HepG2 (cell line): ENCODE results near the gene LDB2. TPM values are rescaled to one million over a fixed set of nuclear protein-coding genes. Genes with fewer than 3 reads are reported as not detected.

Experiments
- ATAC-seq: fragments of 200-7000 bp; cut with Tn5 transposase; 3 replicates; pipeline ENCODE4 v1.9.1; 2020; ENCODE audit warnings: mild to moderate bottlenecking, moderate library complexity
- BruUV-seq: library from RNA; stranded (reverse); fragments of 400-500 nt; replicated peaks from 2 replicates; lab custom pipeline; 2021; lab: Mats Ljungman, UMichigan
- CTCF ChIA-PET: fragments of 300-600 bp; formaldehyde crosslinking; extraction: SDS; loops from one replicate; lab custom pipeline; 2021; ENCODE audit warnings: low total read pairs, inconsistent platforms, low intra/inter-chr PET ratio; lab: Yijun Ruan, JAX
- POLR2A ChIA-PET: fragments of 350-600 bp; sonication (Branson Sonifier 250); formaldehyde crosslinking; loops from one replicate; lab custom pipeline; 2020; ENCODE audit warnings: antibody characterized with exemption, inconsistent platforms; lab: Yijun Ruan, JAX
- DNase-seq: peaks from one replicate; pipeline ENCODE4 v3.0.0-alpha.2; 2015; ENCODE audit warnings: low spot score
- FAIRE-seq: peaks from 3 replicates; lab custom pipeline; 2011; peaks lifted over from hg19 to GRCh38; lab: Jason Lieb, UNC
- H2AFZ ChIP-seq: one replicate; pipeline ENCODE4 v1.6.1; 2011; ENCODE audit warnings: low read length, inconsistent platforms
- H3K27ac ChIP-seq: fragments of 300-600 bp; 3 replicates; pipeline ENCODE4 v1.8.0; 2011; ENCODE audit warnings: mixed run types, mild to moderate bottlenecking, mixed read lengths, low read length, inconsistent platforms; ENCODE audit not compliant: insufficient read depth; ENCODE audit errors: extremely low read length
- H3K27me3 ChIP-seq, 2 experiments: fragments of 200-600 bp in 1 of 2; 2 replicates in 1 of 2; 3 replicates in 1 of 2; pipeline versions ENCODE4 v1.6.0 to v1.8.0; 2011; ENCODE audit warnings: low read length in 2 of 2, mild to moderate bottlenecking in 2 of 2, moderate library complexity in 2 of 2, inconsistent platforms in 1 of 2; ENCODE audit not compliant: insufficient read depth in 2 of 2, control insufficient read depth in 1 of 2
- H3K36me3 ChIP-seq, 2 experiments: fragments of 200-600 bp in 1 of 2; replicated peaks in 1 of 2; 2 replicates in 1 of 2; 3 replicates in 1 of 2; pipeline versions ENCODE4 v1.5.1 to v1.8.0; 2011; ENCODE audit warnings: low read length in 2 of 2, inconsistent platforms in 1 of 2; ENCODE audit not compliant: insufficient read depth in 2 of 2, control insufficient read depth in 1 of 2
- H3K4me1 ChIP-seq: 2 replicates; pipeline ENCODE4 v1.5.1; 2012; ENCODE audit warnings: low read length, inconsistent platforms; ENCODE audit not compliant: insufficient read depth
- H3K4me2 ChIP-seq: 2 replicates; pipeline ENCODE4 v1.6.0; 2011; ENCODE audit warnings: low read depth, low read length, inconsistent platforms
- H3K4me3 ChIP-seq, 3 experiments: fragments of 200-600 bp in 1 of 3; sonication (generic), shearing (Covaris generic) in 1 of 3; replicated peaks in 1 of 3; 2 replicates each; pipeline ENCODE4 v1.5.1; 2011 to 2016; ENCODE audit warnings: low read length in 3 of 3, inconsistent platforms in 2 of 3, low read depth in 2 of 3, mild to moderate bottlenecking in 2 of 3, control low read depth in 1 of 3, mixed read lengths in 1 of 3; ENCODE audit not compliant: insufficient read depth in 1 of 3
- H3K79me2 ChIP-seq: one replicate; pipeline ENCODE4 v1.6.1; 2011; ENCODE audit warnings: low read length, inconsistent platforms; ENCODE audit not compliant: insufficient read depth
- H3K9ac ChIP-seq: 2 replicates; pipeline ENCODE4 v1.6.0; 2011; ENCODE audit warnings: mild to moderate bottlenecking, low read depth, low read length, inconsistent platforms; ENCODE audit not compliant: insufficient read depth
- H3K9me3 ChIP-seq: 2 replicates; pipeline ENCODE4 v1.5.1; 2012; ENCODE audit warnings: mild to moderate bottlenecking, low read length
- H4K20me1 ChIP-seq: 2 replicates; pipeline ENCODE4 v1.6.0; 2011; ENCODE audit warnings: inconsistent platforms, mild to moderate bottlenecking, low read length, moderate library complexity; ENCODE audit not compliant: insufficient read depth
- MAFG ChIP-seq: sonication (generic); formaldehyde crosslinking; IDR thresholded peaks from 2 replicates; pipeline ENCODE4 v1.5.1; 2020; ENCODE audit warnings: mild to moderate bottlenecking, missing genetic modification reagents
- ZBTB40 ChIP-seq, 2 experiments: fragments of 450-650 bp in 1 of 2; sonication (generic) in 1 of 2; formaldehyde crosslinking in 1 of 2; IDR thresholded peaks; 2 replicates each; pipeline versions ENCODE4 v1.6.1 to v1.8.0; 2016 to 2022; ENCODE audit warnings: antibody characterized with exemption in 1 of 2, mild to moderate bottlenecking in 1 of 2, missing genetic modification reagents in 1 of 2
- ZC3H4 ChIP-seq: sonication (generic); formaldehyde crosslinking; IDR thresholded peaks from 2 replicates; pipeline ENCODE4 v1.4.0; 2020; ENCODE audit warnings: missing genetic modification reagents, borderline replicate concordance
- WGBS: methylation state at CpG from one replicate; pipeline ENCODE4 v1.1.6; 2017; ENCODE audit warnings: low lambda C conversion rate; 5-methylcytosine and 5-hydroxymethylcytosine counted together
- in situ Hi-C: cut with HindIII; loops from 2 replicates; pipeline ENCODE4 v1.10.0; 2017; ENCODE audit warnings: low pct_unique_long_range_greater_than_20kb; ENCODE audit not compliant: extremely low pct_ligation_motif_present
- intact Hi-C: fragments of 100-400 bp; cut with micrococcal nuclease; formaldehyde crosslinking; loops from one replicate; pipeline ENCODE4 v1.10.0; 2022; ENCODE audit not compliant: unreplicated experiment
- polyA plus RNA-seq, 8 experiments: library from polyadenylated mRNA; depleted of rRNA in 3 of 8; stranded (reverse) in 7 of 8; unstranded in 1 of 8; fragments of >200 nt; fragmentation: Illumina TruSeq in 4 of 8; extraction: Trizol in 4 of 8; gene quantifications; 2 replicates each; pipeline versions ENCODE4 v1.2.1 to v1.2.3, GENCODE V29; 2011 to 2016; ENCODE audit warnings: low read depth in 4 of 8, missing spikeins in 1 of 8, mixed read lengths in 1 of 8; ENCODE audit not compliant: insufficient read depth in 1 of 8
- total RNA-seq, 5 experiments: library from RNA; depleted of rRNA; stranded (reverse); fragments of >200 nt; fragmentation: Illumina TruSeq; extraction: Trizol; gene quantifications; 2 replicates each; pipeline ENCODE4 v1.2.3, GENCODE V29; 2016; ENCODE audit warnings: low read depth in 1 of 5
- TF ChIP-seq, protein P1 (sequence below): fragments of 450-650 bp; IDR thresholded peaks from 2 replicates; pipeline ENCODE4 v1.6.1; 2016

Gene LDB2
- total and polyA plus RNA-seq, 2 of the 13 experiments (the other 11 are each of a cell fraction or from before 2014, with no cell fraction given) = not detected

- Histone ChIP-seq H3K79me2 (no peaks in the 10 kb centered on the region), H3K4me3 (no peak overlapping the region), H3K27me3 (no peaks in the 10 kb centered on the region; a peak in 1 of 5 replicates), H3K4me1 (no peaks in the 10 kb centered on the region), H4K20me1 (no peaks in the 10 kb centered on the region), H3K9me3 (no peaks in the 10 kb centered on the region), H3K27ac (no peak overlapping the region), H3K36me3 (no peaks in the 10 kb centered on the region), H2AFZ (no peak overlapping the region), H3K4me2 (no peak overlapping the region), H3K9ac (no peak overlapping the region)
- WGBS = 41% methylated on average over 4 of the region's 4 CpGs
- no peak for ATAC-seq
- FAIRE-seq = no peak
- TF ChIP-seq, protein P1, sequence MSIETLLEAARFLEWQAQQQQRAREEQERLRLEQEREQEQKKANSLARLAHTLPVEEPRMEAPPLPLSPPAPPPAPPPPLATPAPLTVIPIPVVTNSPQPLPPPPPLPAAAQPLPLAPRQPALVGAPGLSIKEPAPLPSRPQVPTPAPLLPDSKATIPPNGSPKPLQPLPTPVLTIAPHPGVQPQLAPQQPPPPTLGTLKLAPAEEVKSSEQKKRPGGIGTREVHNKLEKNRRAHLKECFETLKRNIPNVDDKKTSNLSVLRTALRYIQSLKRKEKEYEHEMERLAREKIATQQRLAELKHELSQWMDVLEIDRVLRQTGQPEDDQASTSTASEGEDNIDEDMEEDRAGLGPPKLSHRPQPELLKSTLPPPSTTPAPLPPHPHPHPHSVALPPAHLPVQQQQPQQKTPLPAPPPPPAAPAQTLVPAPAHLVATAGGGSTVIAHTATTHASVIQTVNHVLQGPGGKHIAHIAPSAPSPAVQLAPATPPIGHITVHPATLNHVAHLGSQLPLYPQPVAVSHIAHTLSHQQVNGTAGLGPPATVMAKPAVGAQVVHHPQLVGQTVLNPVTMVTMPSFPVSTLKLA = peak; percentile 62
- TF ChIP-seq MAFG (CRISPR knock-in tag) = no peak
- BruUV-seq = no TSS peak
- intact Hi-C loops = no loop called here
- DNase-seq = no peak
- ChIA-PET CTCF (no interaction called here), POLR2A (interaction anchor here (0.7 kb wide), 1 partner anchor 229 kb away, joined by 3 read pairs; no protein-coding TSS in a partner anchor)
- in situ Hi-C loops = no loop called here
Measured at GRCh38 chr4:16555156-16555555, 343.3 kb downstream of the LDB2 start.

GRCh38 chr4:16550531-16550930 is 347.9 kb downstream of the LDB2 start:
- no peak overlapping the region for H3K27ac ChIP-seq
- H3K4me3 ChIP-seq = no peak overlapping the region
- H3K27me3 ChIP-seq = no peaks in the 10 kb centered on the region; a peak in 1 of 5 replicates
- no peak overlapping the region for H2AFZ ChIP-seq
- H3K4me2 ChIP-seq = no peak overlapping the region
- no peaks in the 10 kb centered on the region for H3K36me3 ChIP-seq
- H3K79me2 ChIP-seq = no peaks in the 10 kb centered on the region
- TF ChIP-seq, protein P1 = peak; percentile 65
- TF ChIP-seq ZC3H4 (CRISPR knock-in tag) (no peak), ZBTB40 (IDR thresholded peaks at IDR 0.05) (no peak), ZBTB40 (CRISPR knock-in tag; IDR thresholded peaks at IDR 0.05) (no peak)
- no peaks in the 10 kb centered on the region for H4K20me1 ChIP-seq
- no peaks in the 10 kb centered on the region for H3K9me3 ChIP-seq
- BruUV-seq = no TSS peak
- POLR2A ChIA-PET = no interaction called here
- FAIRE-seq (no peak), ATAC-seq (no peak), DNase-seq (no peak)
- H3K9ac ChIP-seq = no peak overlapping the region
- 5% methylated on average over 2 of the region's 2 CpGs for WGBS
- intact Hi-C loops (no loop called here), in situ Hi-C loops (no loop called here)
- CTCF ChIA-PET = no interaction called here
- H3K4me1 ChIP-seq = no peaks in the 10 kb centered on the region
